Right lung (tissue), 5 donors: Measurements from ENCODE around the gene ANKMY1. TPM values are rescaled to one million over a fixed set of nuclear protein-coding genes. Genes with fewer than 3 reads are reported as not detected.

Source experiments
- DNase-seq, 2 donors: peaks; one replicate each; pipeline ENCODE4 v3.0.0-alpha.2; 2013
- polyA plus RNA-seq, 5 donors: library from polyadenylated mRNA; unstranded; fragments of 120-200 nt; gene quantifications; one replicate each; pipeline versions ENCODE4 v1.2.1 to v1.2.3, GENCODE V29; 2013; ENCODE audit warnings: inconsistent platforms in 1 of 5, low replicate concordance in 1 of 5; ENCODE audit not compliant: insufficient read length in 5 of 5, insufficient read depth in 1 of 5

Gene ANKMY1
- polyA plus RNA-seq, 5 donors: 8.8 to 18.6 (median 14.7) TPM

- no peak for DNase-seq
Measured at GRCh38 chr2:240581811-240582210, 24.0 kb upstream of the ANKMY1 start.

GRCh38 chr2:240579771-240580614 lies 22.2 kb upstream of the ANKMY1 start:
- no peak for DNase-seq

GRCh38 chr2:240579071-240579762 lies 21.4 kb upstream of the ANKMY1 start:
- no peak for DNase-seq

DNA sequence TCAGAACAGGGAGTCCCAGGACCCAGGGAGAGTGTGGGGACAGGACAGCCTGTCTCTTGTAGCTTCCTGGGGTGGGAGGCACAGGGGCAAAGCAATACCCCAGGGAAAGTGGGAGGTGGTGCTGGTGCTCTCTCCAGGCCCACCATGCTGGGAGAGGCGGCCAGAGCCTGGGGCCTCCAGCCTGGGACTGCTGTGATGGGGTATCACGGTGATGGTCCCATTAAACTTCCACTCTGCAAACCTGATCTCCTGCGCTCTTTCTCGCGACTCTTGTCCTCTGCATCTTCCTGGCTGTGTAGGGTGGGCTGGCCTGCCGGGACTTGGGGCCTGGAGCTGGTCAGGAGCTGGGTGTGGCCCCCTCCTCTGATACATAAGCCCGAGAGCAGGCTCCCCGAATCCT lies 20.7 kb upstream of the ANKMY1 start:
- DNase-seq: no peak

- DNase-seq: no peak
Measured at GRCh38 chr2:240578110-240578450, 20.3 kb upstream of the ANKMY1 start.

- DNase-seq: no peak
Measured at GRCh38 chr2:240577281-240578109, 19.7 kb upstream of the ANKMY1 start.

DNA sequence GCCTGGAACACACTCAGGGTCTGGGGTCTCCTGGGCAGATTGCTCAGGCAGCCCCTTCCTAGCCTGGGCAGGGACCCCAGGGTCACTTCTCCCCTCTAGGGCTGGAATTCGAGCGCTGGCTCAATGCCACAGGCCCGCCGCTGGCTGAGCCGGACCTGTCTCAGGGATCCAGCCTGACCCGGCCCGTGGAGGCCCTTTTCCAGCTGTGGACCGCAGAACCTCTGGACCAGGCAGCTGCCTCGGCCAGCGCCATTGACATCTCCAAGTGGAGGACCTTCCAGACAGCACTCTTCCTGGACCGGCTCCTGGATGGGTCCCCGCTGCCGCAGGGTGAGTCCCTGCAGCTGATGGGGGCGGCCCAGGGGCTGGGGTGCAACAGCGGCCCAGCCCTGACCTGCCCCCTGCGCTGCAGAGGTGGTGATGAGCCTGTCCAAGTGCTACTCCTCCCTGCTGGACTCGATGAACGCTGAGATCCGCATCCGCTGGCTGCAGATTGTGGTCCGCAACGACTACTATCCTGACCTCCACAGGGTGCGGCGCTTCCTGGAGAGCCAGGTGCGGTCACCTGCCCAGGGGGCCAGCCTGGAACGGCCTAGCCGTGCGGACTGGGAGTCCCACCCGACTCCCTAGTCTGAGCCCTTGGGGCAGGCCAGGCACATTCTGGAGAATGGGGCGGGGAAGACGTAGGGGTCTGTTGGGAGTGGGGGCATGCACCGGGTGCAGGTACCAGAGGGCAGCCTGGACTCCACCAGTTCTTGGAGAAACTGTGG lies 18.8 kb upstream of the ANKMY1 start:
- no peak for DNase-seq

DNA sequence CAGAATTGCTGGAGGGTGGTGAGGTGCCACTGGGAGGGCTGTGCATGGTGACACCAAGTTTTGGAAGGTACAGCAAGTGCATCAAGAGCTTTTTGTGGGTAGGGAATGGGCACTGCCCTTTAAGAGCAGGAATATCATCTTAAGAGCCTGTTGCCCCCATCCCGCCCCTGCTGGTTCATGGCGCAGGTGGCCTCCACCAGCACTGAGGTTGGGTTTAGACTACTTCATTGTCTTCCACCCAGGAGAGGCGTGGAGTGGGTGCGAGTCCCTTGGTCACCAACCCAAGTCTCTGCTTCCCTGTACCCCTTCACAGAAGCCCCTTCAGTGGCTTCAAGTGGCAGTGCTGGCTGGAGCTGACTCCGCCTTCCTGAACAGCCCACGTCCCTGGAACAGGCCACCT lies 18.2 kb upstream of the ANKMY1 start:
- DNase-seq: no peak

GRCh38 chr2:240575101-240575965 lies 17.5 kb upstream of the ANKMY1 start:
- no peak for DNase-seq

- no peak for DNase-seq
Measured at GRCh38 chr2:240574386-240575100, 16.8 kb upstream of the ANKMY1 start.

- DNase-seq: no peak
Measured at GRCh38 chr2:240573516-240574385, 16.0 kb upstream of the ANKMY1 start.

DNA sequence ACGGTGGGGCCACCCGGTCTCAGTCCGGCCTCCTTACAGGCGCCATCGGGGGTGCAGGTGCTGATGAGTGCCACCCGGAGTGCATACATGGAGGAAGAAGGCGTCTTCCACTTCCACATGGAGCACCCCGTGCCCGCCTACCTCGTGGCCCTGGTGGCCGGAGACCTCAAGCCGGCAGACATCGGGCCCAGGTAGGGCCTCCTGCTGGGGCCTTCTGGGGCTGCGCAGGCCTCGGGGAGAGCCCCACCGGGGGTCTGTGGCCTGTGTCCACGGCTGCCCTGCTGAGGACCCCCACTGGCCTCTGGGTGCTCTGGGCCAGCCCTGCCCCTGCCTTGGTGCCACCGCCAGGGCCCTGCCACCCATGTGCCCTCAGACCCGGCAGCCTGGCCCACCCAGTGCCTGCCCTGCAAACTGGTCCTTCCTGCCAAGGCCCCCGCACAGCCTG lies 15.3 kb upstream of the ANKMY1 start:
- DNase-seq: no peak

DNA sequence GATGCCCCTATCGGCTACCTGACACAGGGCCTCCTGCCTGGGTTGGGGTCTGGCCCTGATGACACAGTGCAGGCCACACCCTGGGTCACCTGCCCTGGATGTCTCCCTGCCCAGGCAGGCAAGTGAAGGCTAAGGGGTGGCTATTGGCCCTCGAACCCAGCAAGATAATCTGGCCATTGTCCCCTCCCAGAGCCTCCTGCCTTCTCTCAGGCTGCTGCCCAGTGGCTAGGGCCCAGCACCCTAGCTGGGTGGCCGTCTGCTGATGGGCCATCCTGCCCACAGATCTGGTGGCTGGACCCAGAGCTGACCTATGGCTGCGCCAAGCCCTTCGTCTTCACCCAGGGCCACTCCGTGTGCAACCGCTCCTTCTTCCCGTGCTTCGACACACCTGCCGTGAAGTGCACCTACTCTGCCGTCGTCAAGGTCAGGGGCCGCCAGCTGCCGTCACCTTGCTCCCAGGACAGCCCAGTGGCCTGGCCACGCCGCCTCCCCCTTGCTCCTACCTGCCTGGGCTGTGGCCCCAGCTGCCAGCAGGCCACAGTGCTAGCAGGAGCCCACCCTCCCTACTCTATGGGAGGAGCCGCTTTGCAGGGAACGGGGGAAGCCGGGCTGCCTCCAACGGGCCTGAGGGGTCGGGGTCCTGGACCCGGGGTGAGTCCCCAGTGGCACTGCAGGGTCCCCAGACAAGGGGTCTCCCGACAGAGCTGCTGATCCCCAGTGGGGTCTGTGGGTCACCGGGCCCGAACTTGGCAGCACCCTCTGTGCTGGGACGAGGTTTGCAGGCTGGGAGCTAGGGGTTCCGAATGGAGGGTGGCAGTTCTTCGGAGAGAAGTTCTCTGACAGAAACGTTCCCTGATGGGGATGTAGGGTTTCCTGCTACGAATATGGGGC lies 14.6 kb upstream of the ANKMY1 start:
- DNase-seq: no peak

DNA sequence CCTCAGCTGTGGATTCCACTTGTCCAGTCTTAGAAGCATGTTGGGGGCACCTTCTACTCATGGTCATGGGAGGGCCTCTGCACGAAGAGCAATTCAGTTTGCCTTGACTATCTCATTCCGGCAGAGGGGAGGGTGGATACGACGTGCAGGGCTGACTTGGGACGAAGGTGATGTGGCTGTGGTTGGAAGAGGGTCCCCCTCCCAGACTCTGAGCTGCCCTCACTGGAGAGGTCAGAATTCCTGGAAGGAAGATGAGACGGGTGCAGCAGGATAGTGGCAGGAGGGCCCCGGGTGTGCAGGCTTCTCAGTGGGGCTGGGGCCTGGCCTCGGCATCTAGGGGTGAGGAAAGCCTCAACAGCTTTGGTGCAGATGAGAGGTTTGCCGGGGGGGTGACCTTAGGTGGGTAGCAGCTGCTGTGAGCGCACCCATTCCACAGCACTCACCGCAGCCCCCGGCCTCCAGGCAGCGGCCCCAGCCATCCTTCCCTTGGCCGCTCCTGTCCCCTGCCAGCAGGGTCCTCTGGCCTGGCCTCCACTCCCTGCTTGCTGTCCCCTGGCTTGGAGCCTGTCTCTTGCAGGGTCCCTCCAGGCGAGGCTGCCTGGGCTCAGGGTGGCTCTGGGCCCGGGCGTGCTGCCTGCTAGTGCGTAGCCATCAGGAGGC lies 13.7 kb upstream of the ANKMY1 start:
- no peak for DNase-seq

GRCh38 chr2:240570531-240571313 lies 12.9 kb upstream of the ANKMY1 start:
- DNase-seq: no peak

GRCh38 chr2:240569998-240570530 lies 12.3 kb upstream of the ANKMY1 start:
- no peak for DNase-seq
